Measurements from ENCODE around the gene BPIFA1.

- TF ChIP-seq GABPA (IDR thresholded peaks at IDR 0.05; ENCODE audit: low read depth) (no peak), CTCF (IDR thresholded peaks at IDR 0.05; ENCODE audit: insufficient read depth, low read length) (no peak), POLR2AphosphoS5 (IDR thresholded peaks at IDR 0.05; ENCODE audit: low read depth) (no peak), REST (IDR thresholded peaks at IDR 0.05; ENCODE audit: insufficient replicate concordance, low read depth) (no peak), SPI1 (IDR thresholded peaks at IDR 0.05; ENCODE audit: borderline replicate concordance, low read depth) (no peak)
Observed at GRCh38 chr20:33188421-33188820, 47.4 kb upstream of the BPIFA1 start.
